ENCODE results near the gene STUB1.

The STUB1 gene

DNA sequence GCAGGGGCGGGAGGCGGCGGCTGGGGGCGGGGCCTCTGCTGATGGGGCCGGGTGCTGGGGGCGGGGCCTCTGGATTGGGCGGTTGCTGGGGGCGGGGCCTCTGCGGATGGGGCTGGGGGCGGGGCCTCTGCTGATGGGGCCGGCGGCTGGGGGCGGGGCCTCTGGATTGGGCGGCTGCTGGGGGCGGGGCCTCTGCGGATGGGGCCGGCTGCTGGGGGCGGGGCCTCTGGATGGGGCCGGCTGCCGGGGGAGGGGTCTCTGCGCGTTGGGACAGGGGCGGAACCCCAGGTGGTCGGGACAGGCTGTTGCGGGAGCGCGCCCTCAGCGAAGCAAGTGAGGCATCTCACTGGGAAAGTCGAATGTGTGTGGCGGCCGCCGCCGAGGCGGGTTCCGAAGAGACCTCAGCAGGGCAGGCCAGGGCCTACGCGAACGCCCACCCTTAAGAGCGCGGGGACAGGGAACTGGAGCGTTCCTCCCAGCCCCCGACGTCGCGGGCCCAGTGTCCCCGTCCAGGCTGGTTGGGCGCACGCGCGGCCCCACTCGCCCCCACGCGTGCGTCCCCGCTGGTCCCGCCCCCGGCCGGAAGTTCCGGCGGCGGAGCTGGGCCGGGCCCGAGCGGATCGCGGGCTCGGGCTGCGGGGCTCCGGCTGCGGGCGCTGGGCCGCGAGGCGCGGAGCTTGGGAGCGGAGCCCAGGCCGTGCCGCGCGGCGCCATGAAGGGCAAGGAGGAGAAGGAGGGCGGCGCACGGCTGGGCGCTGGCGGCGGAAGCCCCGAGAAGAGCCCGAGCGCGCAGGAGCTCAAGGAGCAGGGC lies at the start of gene STUB1:
Gene STUB1, plus strand, starts transcription at position 597 of the 811 bp plus-strand sequence. Its CDS starts 116 bp downstream, at position 713.
- DNase-seq: peak; percentile 93

- DNase-seq: no peak
These were observed 49.3 kb upstream of the STUB1 start, which contains the start of gene WFIKKN1 for GRCh38 chr16:630815-631405. Gene WFIKKN1, plus strand, starts transcription at chr16:630985. Its CDS starts 269 bp downstream, at chr16:631254.

DNA sequence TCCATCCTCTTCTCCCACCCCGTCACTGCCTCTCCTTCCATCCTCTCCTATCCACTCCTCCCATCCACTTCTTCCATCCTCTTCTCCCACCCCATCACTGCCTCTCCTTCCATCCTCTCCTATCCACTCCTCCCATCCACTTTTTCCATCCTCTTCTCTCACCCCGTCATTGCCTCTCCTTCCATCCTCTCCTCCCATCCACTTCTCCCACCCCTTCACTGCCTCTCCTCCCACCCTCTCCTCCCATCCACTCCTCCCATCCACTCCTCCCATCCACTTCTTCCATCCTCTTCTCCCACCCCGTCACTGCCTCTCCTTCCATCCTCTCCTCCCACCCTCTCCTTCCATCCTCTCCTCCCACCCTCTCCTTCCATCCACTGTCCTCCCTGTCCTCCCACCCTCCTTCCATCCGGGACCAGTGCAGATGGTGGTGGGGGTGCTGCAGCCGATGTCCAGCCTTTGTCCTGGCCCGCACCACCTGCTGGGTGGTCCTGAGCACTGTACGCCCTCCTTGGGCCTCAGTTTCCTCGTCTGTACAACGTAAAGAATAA lies 48.3 kb upstream of the STUB1 start:
- no peak for DNase-seq

DNA sequence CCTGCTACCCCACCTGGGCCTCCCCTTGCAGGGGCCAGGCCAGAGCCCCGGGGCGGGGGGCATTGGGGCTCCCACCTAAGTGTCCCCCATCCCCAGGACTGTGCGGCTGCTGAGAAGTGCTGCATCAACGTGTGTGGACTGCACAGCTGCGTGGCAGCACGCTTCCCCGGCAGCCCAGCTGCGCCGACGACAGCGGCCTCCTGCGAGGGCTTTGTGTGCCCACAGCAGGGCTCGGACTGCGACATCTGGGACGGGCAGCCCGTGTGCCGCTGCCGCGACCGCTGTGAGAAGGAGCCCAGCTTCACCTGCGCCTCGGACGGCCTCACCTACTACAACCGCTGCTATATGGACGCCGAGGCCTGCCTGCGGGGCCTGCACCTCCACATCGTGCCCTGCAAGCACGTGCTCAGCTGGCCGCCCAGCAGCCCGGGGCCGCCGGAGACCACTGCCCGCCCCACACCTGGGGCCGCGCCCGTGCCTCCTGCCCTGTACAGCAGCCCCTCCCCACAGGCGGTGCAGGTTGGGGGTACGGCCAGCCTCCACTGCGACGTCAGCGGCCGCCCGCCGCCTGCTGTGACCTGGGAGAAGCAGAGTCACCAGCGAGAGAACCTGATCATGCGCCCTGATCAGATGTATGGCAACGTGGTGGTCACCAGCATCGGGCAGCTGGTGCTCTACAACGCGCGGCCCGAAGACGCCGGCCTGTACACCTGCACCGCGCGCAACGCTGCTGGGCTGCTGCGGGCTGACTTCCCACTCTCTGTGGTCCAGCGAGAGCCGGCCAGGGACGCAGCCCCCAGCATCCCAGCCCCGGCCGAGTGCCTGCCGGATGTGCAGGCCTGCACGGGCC lies 47.5 kb upstream of the STUB1 start:
- DNase-seq: no peak

- DNase-seq: no peak
These were observed 46.7 kb upstream of the STUB1 start for GRCh38 chr16:633336-634050.

GRCh38 chr16:634051-634670 lies 46.0 kb upstream of the STUB1 start:
- no peak for DNase-seq

- DNase-seq: no peak
These were observed 45.2 kb upstream of the STUB1 start for GRCh38 chr16:634996-635395.

DNA sequence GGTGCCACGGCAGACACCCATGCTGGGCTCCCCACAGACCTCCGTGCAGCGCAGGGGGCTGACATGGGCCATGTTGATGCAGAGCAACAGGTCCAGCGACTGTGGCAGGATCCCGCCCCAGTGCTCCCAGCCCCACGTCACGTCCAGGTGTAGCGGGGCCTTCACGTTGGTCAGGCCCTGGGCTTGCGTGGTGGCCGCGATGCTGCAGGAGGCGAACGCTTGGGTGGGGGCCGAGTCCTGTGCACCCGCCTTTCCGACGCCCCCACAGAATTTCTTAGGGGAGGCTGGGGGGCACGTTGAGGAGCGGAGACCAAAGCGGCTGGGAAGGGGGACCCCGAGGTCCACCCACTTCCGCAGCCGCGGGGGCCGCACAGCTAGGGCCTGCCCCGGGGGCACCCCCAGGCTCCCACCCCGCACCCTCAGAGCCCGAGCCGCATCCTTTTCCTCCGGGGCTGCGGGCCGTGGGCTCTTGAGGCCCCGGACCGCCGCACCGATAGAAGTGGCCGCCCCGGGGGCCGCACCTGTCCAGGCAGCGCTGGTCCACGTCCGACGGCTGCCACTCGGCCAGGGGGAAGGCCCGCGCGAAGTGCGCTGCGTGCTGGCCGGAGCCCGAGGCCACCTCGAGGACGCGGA lies 44.5 kb upstream of the STUB1 start:
- no peak for DNase-seq

DNA sequence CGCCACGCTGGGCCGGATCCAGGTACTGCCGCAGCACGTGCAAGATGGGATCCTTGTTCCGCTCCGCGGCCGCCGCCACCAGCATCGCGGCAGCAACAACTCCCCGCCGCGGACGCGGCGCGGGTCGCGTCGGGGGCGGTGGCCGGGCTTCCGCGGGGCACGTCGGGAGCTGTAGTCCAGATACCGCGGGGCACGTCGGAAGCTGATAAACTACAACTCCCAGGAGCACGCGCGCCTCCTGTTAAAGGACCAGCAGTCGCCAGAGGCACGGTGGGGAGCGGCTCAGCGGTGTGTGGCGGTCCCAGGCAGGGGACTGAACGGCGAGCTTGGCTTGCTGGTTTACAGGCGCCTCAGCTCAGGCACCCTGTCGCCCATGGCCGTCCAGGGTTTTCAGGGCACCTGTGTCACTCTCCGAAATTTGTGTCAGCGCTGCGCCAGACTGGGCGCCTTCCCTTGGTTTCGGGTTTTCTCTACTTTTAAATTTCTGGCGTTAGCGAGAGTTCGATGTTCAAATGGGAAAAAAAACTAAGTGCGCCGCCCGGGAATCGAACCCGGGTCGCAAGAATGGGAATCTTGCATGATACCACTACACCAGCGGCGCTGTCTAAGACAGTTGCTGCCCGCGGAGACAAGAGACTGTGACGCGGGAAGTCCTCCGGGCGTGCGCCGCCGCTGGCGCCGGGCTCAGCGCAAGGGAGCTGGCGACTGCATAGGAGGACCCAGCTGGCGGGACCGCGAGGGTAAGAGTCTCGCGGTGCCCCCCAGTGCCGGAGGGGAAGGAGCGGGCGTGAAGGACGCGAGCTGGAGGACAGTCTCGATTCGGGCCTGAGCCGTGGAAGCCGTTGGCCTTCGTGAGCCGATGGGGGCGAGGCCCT lies 43.8 kb upstream of the STUB1 start, which contains the start of gene METTL26:
Gene METTL26, minus strand, starts transcription at position 100 of the 875 bp plus-strand sequence. Its CDS starts 15 bp downstream, at position 85.
- peak; percentile 98 for DNase-seq

GRCh38 chr16:637081-638018 lies 42.9 kb upstream of the STUB1 start:
- peak; percentile 95 for DNase-seq

DNA sequence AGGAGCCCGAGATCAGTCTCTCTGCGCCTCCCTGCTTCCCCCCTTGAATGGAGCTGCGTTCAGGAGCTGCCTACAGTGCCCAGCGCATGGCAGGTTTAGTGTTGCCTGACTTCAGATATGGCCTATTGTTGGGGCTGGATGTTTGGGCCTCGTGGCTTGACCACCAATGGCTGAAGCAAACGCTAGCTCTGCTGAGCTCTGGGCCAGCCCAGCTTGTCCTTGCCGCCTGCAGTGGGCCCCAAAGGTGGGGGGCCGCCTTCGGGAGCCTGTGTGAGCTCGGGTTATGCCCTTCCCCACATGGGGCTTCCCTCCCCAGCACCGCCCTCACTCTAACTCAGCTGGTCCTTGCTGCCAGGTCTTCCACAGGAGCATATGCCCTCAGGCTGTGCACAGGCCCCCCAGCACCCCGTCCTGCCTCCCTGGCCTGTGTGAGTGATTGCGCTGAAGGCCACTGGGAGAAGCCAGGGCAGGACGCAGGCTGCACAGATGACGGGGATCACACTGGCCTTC lies 42.1 kb upstream of the STUB1 start:
- DNase-seq: no peak

DNA sequence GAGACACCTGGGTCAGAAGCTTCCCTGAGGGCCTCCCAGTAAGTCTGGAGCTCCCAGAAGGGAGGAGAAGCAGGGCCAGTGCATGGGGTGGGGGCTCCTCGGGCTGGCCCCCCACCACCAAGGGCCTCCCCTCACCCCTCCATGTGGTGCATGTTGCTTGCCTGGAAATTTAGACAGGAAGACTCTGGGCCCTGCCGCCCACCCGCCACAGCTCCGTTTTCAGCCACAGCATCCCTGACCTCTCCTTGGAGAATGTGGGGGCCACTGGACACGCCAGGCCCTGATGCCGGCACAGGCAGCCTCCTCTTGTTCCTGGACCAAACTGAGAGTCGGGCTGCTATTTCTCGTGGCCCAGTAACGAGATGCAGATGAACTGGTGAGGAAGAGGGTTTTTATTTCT lies 41.4 kb upstream of the STUB1 start:
- DNase-seq: no peak

GRCh38 chr16:640614-641013 lies 39.6 kb upstream of the STUB1 start:
- no peak for DNase-seq

GRCh38 chr16:641326-642188 lies 38.7 kb upstream of the STUB1 start, which contains the start of gene MCRIP2:
Gene MCRIP2, plus strand, starts transcription at chr16:641828. Its CDS starts 164 bp downstream, at chr16:641992.
- DNase-seq: peak; percentile 91

GRCh38 chr16:642189-643049 lies 37.8 kb upstream of the STUB1 start:
- DNase-seq: peak; percentile 69

DNA sequence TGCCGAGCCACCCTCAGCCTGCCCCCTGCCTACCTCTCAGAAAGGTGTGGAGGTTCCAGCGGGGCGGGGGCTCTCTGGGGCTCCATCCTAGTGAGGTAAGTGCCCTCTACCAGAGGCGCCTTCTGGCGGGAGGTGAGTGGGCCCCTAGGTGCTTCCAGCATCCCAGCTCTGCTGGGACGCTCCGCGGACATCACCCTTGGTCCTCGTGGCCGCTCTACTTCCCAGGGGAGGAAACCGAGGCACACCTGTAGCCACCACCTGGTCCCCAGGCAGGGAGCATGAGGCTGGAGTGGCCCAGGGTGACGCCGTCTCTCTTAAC lies 37.2 kb upstream of the STUB1 start:
- no peak for DNase-seq

DNA sequence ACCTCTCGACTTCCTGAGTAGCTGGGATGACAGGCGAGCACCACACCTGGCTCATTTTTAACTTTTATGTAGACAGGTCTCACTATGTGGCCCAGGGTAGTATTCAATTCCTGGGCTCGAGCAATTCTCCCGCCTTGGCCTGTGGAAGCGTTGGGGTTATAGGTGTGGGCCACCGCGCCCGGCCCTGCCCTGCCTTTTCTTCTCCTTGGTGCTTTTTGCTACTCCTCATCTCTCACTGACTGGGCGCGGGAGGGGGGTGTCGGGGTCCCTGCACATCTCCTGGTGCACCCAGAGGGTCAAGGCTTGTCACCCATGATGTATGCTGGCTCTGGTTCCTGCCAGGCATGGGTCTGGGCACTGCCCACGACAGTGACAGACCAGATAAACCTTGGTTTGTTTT lies 35.7 kb upstream of the STUB1 start:
- DNase-seq: no peak
